Neural cell (in vitro differentiated cells): Measurements from ENCODE around the gene CREBBP.

ENCODE experiments used
- MXI1 ChIP-seq: fragments of 450-650 bp; conservative IDR thresholded peaks from 2 replicates; pipeline ENCODE4 v1.6.1; 2014; ENCODE audit warnings: antibody characterized with exemption, mild to moderate bottlenecking; ENCODE audit not compliant: poor library complexity, severe bottlenecking
- POLR2AphosphoS5 ChIP-seq: IDR thresholded peaks from 2 replicates; pipeline ENCODE4 v1.6.1; 2012
- TAF1 ChIP-seq: IDR thresholded peaks from 2 replicates; pipeline ENCODE4 v1.6.1; 2012; ENCODE audit warnings: low read depth
- TF ChIP-seq, protein P1 (sequence below): fragments of 450-650 bp; IDR thresholded peaks from 2 replicates; pipeline ENCODE4 v1.5.1; 2014; ENCODE audit warnings: antibody characterized with exemption, mild to moderate bottlenecking, moderate library complexity; ENCODE audit not compliant: poor library complexity, severe bottlenecking
- TF ChIP-seq, protein P2 (sequence below): IDR thresholded peaks from 2 replicates; pipeline ENCODE4 v1.6.1; 2012; ENCODE audit warnings: borderline replicate concordance

DNA sequence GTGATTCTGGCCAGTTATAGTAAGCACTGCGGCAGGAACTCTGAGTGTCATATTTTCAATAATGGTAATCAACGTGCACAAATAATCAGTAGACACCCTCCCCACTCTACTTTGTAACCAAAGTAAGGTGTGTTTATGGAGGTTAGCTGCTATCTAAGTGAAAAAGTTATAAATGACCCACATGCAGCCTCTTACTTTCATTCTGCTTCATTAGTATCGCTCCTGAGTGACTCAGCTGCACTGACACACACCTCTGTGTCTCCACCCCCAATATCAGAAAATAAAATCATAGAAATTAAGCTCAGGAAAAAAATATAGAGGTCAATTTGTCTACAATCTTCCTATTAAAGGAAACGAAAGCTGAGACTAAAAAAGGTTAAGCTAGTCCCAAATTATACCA is 99.1 kb downstream of the CREBBP start:
- TF ChIP-seq TAF1 (no peak), MXI1 (no peak), POLR2AphosphoS5 (no peak)
- TF ChIP-seq, protein P1, sequence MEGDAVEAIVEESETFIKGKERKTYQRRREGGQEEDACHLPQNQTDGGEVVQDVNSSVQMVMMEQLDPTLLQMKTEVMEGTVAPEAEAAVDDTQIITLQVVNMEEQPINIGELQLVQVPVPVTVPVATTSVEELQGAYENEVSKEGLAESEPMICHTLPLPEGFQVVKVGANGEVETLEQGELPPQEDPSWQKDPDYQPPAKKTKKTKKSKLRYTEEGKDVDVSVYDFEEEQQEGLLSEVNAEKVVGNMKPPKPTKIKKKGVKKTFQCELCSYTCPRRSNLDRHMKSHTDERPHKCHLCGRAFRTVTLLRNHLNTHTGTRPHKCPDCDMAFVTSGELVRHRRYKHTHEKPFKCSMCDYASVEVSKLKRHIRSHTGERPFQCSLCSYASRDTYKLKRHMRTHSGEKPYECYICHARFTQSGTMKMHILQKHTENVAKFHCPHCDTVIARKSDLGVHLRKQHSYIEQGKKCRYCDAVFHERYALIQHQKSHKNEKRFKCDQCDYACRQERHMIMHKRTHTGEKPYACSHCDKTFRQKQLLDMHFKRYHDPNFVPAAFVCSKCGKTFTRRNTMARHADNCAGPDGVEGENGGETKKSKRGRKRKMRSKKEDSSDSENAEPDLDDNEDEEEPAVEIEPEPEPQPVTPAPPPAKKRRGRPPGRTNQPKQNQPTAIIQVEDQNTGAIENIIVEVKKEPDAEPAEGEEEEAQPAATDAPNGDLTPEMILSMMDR, result no peak
- TF ChIP-seq, protein P2, sequence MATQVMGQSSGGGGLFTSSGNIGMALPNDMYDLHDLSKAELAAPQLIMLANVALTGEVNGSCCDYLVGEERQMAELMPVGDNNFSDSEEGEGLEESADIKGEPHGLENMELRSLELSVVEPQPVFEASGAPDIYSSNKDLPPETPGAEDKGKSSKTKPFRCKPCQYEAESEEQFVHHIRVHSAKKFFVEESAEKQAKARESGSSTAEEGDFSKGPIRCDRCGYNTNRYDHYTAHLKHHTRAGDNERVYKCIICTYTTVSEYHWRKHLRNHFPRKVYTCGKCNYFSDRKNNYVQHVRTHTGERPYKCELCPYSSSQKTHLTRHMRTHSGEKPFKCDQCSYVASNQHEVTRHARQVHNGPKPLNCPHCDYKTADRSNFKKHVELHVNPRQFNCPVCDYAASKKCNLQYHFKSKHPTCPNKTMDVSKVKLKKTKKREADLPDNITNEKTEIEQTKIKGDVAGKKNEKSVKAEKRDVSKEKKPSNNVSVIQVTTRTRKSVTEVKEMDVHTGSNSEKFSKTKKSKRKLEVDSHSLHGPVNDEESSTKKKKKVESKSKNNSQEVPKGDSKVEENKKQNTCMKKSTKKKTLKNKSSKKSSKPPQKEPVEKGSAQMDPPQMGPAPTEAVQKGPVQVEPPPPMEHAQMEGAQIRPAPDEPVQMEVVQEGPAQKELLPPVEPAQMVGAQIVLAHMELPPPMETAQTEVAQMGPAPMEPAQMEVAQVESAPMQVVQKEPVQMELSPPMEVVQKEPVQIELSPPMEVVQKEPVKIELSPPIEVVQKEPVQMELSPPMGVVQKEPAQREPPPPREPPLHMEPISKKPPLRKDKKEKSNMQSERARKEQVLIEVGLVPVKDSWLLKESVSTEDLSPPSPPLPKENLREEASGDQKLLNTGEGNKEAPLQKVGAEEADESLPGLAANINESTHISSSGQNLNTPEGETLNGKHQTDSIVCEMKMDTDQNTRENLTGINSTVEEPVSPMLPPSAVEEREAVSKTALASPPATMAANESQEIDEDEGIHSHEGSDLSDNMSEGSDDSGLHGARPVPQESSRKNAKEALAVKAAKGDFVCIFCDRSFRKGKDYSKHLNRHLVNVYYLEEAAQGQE, result no peak
